ENCODE data around the gene METTL3. TPM values are rescaled to one million over a fixed set of nuclear protein-coding genes. Genes with fewer than 3 reads are reported as not detected.

The METTL3 gene
- total and polyA plus RNA-seq, 2 of the 8 experiments (the other 6 are each of a cell fraction or from before 2014, with no cell fraction given): 103 to 144 TPM

GRCh38 chr14:21553266-21553665 lies 42.1 kb upstream of the METTL3 start (continued):
- TF ChIP-seq CHD7 (IDR thresholded peaks at IDR 0.05; ENCODE audit: insufficient replicate concordance, low read length): no peak
- no peak for TF ChIP-seq RAD21 (IDR thresholded peaks at IDR 0.05 in 1 of 2, conservative IDR thresholded peaks at IDR 0.05 in 1 of 2; ENCODE audit: low read depth in 2 of 2, low read length in 2 of 2)
- TF ChIP-seq JUND (IDR thresholded peaks at IDR 0.05; ENCODE audit: low read length): no peak
- no peak for TF ChIP-seq BRCA1 (IDR thresholded peaks at IDR 0.05; ENCODE audit: low read depth, low read length)
- TF ChIP-seq RXRA (IDR thresholded peaks at IDR 0.05; ENCODE audit: insufficient read depth, low read depth, low read length): no peak
- TF ChIP-seq HDAC6 (IDR thresholded peaks at IDR 0.05; ENCODE audit: low read depth, low read length): no peak
